Central memory CD4-positive, alpha-beta T cell (primary cell): ENCODE data around the gene EIF4G1.

Source experiments
- DNase-seq: peaks from one replicate; pipeline ENCODE4 v3.0.0; 2022

Gene EIF4G1

GRCh38 chr3:184308744-184309143 is 5.7 kb upstream of the EIF4G1 start:
- DNase-seq = no peak

- DNase-seq = no peak
These were observed 2.8 kb upstream of the EIF4G1 start for GRCh38 chr3:184311633-184312032.

GRCh38 chr3:184314700-184315542 is 515 bp downstream of the EIF4G1 start:
- DNase-seq = peak; percentile 72

GRCh38 chr3:184315543-184315867 is 1.1 kb downstream of the EIF4G1 start:
- DNase-seq = no peak

- DNase-seq = no peak
These were observed 1.7 kb downstream of the EIF4G1 start for GRCh38 chr3:184315871-184316661.

- no peak for DNase-seq
These were observed 2.4 kb downstream of the EIF4G1 start for GRCh38 chr3:184316792-184317191.

- DNase-seq = no peak
These were observed 2.8 kb downstream of the EIF4G1 start for GRCh38 chr3:184317201-184317600.

GRCh38 chr3:184320104-184320445 is 5.7 kb downstream of the EIF4G1 start:
- no peak for DNase-seq

- DNase-seq = no peak
These were observed 7.3 kb downstream of the EIF4G1 start for GRCh38 chr3:184321666-184322065.

- DNase-seq = no peak
These were observed 8.5 kb downstream of the EIF4G1 start for GRCh38 chr3:184322731-184323487.

GRCh38 chr3:184323696-184324095 is 9.3 kb downstream of the EIF4G1 start:
- DNase-seq = no peak

GRCh38 chr3:184325269-184325668 is 10.9 kb downstream of the EIF4G1 start:
- no peak for DNase-seq

- DNase-seq = no peak
These were observed 11.4 kb downstream of the EIF4G1 start for GRCh38 chr3:184325715-184326369.

- no peak for DNase-seq
These were observed 12.8 kb downstream of the EIF4G1 start for GRCh38 chr3:184327171-184327570.

GRCh38 chr3:184328516-184328915 is 14.1 kb downstream of the EIF4G1 start:
- no peak for DNase-seq

GRCh38 chr3:184332370-184333090 is 18.1 kb downstream of the EIF4G1 start:
- no peak for DNase-seq

GRCh38 chr3:184333190-184333589 is 18.8 kb downstream of the EIF4G1 start:
- no peak for DNase-seq

- no peak for DNase-seq
These were observed 19.3 kb downstream of the EIF4G1 start for GRCh38 chr3:184333700-184334099.

GRCh38 chr3:184334470-184335158 is 20.2 kb downstream of the EIF4G1 start:
- DNase-seq = peak; percentile 32

GRCh38 chr3:184335291-184335660 is 20.9 kb downstream of the EIF4G1 start:
- no peak for DNase-seq

GRCh38 chr3:184335661-184336546 is 21.5 kb downstream of the EIF4G1 start:
- DNase-seq = peak; percentile 86
